Trophoblast cell (in vitro differentiated cells and primary cell): ENCODE data around the gene ERP29.
"Not testable (repeated sequence)": the region's sequence is repeated elsewhere in the genome, so short reads cannot be mapped to it uniquely, and the experiment has no call there.

Experiments
- DNase-seq, 2 donors: peaks; one replicate each; pipeline ENCODE4 v3.0.0-alpha.2; 2016
- H2AFZ ChIP-seq: 2 replicates; pipeline ENCODE4 v1.6.1; 2013; ENCODE audit warnings: low read length, moderate library complexity, mild to moderate bottlenecking; ENCODE audit not compliant: insufficient read depth, poor library complexity
- H2AK5ac ChIP-seq: 2 replicates; pipeline ENCODE4 v1.6.1; 2013; ENCODE audit warnings: mild to moderate bottlenecking, low read length
- H2BK120ac ChIP-seq: 2 replicates; pipeline ENCODE4 v1.6.1; 2013; ENCODE audit warnings: low read length, mild to moderate bottlenecking, moderate library complexity; ENCODE audit not compliant: insufficient read depth, poor library complexity
- H2BK12ac ChIP-seq: 2 replicates; pipeline ENCODE4 v1.6.1; 2013; ENCODE audit warnings: mild to moderate bottlenecking, low read length, moderate library complexity
- H2BK5ac ChIP-seq: 2 replicates; pipeline ENCODE4 v1.6.1; 2013; ENCODE audit warnings: low read length, low read depth, moderate library complexity, mild to moderate bottlenecking; ENCODE audit not compliant: poor library complexity
- H3K14ac ChIP-seq: 2 replicates; pipeline ENCODE4 v1.6.1; 2013; ENCODE audit warnings: mild to moderate bottlenecking, low read length
- H3K18ac ChIP-seq: 2 replicates; pipeline ENCODE4 v1.6.1; 2013; ENCODE audit warnings: mild to moderate bottlenecking, low read length
- H3K23ac ChIP-seq: 2 replicates; pipeline ENCODE4 v1.6.1; 2013; ENCODE audit warnings: low read length
- H3K27ac ChIP-seq: 2 replicates; pipeline ENCODE4 v1.5.1; 2013; ENCODE audit warnings: low read depth, mild to moderate bottlenecking, inconsistent platforms, low read length, moderate library complexity
- H3K27me3 ChIP-seq: 2 replicates; pipeline ENCODE4 v1.6.1; 2013; ENCODE audit warnings: inconsistent platforms, mild to moderate bottlenecking, low read length, moderate library complexity; ENCODE audit not compliant: insufficient read depth
- H3K36me3 ChIP-seq, 2 experiments: 1 replicate in 1 of 2; 2 replicates in 1 of 2; pipeline ENCODE4 v1.6.1; 2013; ENCODE audit warnings: low read length in 2 of 2, mild to moderate bottlenecking in 2 of 2, moderate library complexity in 1 of 2; ENCODE audit not compliant: insufficient read depth in 2 of 2, control insufficient read depth in 1 of 2
- H3K4ac ChIP-seq: 2 replicates; pipeline ENCODE4 v1.6.1; 2013; ENCODE audit warnings: low read depth, mild to moderate bottlenecking, low read length, moderate library complexity
- H3K4me1 ChIP-seq, 2 experiments: 1 replicate in 1 of 2; 2 replicates in 1 of 2; pipeline ENCODE4 v1.6.1; 2013; ENCODE audit warnings: low read length in 2 of 2, mild to moderate bottlenecking in 2 of 2, moderate library complexity in 1 of 2; ENCODE audit not compliant: insufficient read depth in 2 of 2, control insufficient read depth in 1 of 2
- H3K4me2 ChIP-seq: 2 replicates; pipeline ENCODE4 v1.6.1; 2013; ENCODE audit warnings: inconsistent platforms, mild to moderate bottlenecking, low read length, moderate library complexity
- H3K4me3 ChIP-seq: 2 replicates; pipeline ENCODE4 v1.5.1; 2013; ENCODE audit warnings: mild to moderate bottlenecking, low read depth, low read length, inconsistent platforms
- H3K79me1 ChIP-seq: one replicate; pipeline ENCODE4 v1.6.1; 2013; ENCODE audit warnings: low read length
- H3K79me2 ChIP-seq: 2 replicates; pipeline ENCODE4 v1.6.1; 2013; ENCODE audit warnings: low read length, mild to moderate bottlenecking; ENCODE audit not compliant: control insufficient read depth, insufficient read depth, poor library complexity
- H3K9ac ChIP-seq: 2 replicates; pipeline ENCODE4 v1.6.1; 2013; ENCODE audit warnings: mild to moderate bottlenecking, low read length
- H3K9me3 ChIP-seq: 2 replicates; pipeline ENCODE4 v1.6.1; 2013; ENCODE audit warnings: low read depth, mild to moderate bottlenecking, control low read depth, inconsistent platforms, low read length; ENCODE audit not compliant: insufficient read depth
- H4K12ac ChIP-seq: 2 replicates; pipeline ENCODE4 v1.6.1; 2013; ENCODE audit warnings: low read depth, mild to moderate bottlenecking, low read length, moderate library complexity
- H4K8ac ChIP-seq: 2 replicates; pipeline ENCODE4 v1.6.1; 2013; ENCODE audit warnings: low read depth, mild to moderate bottlenecking, low read length, moderate library complexity
- H4K91ac ChIP-seq: one replicate; pipeline ENCODE4 v1.6.1; 2013; ENCODE audit warnings: low read depth, mild to moderate bottlenecking, low read length, moderate library complexity
- WGBS: extraction: QIAGEN DNeasy Blood & Tissue Kit; methylation state at CpG from one replicate; pipeline ENCODE4 v1.1.7; 2013; ENCODE audit warnings: missing lambda C conversion rate; ENCODE audit not compliant: insufficient read length, insufficient coverage; ENCODE audit errors: extremely low coverage; 5-methylcytosine and 5-hydroxymethylcytosine counted together

ERP29 gene

DNA sequence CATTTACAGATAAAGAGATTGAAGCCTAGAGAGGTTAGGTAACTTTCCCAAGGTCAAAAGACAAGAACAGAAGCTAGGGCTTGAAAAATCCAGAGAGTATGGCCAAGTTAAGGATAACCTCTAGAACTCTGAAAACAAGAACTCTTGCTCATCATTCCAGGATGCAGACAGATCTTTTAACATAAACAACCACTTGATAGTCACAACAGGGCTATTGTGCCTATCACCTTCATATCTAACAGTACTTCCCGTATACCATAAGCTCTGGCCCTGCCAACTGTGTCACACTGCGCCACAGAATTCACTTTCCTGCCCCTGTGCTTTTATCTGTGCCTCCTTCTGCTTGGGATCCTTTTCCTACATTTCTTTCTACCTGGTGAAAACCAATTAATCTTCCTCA, 18.2 kb downstream of the ERP29 start:
- H3K27me3 ChIP-seq = no peaks in the 10 kb centered on the region
- no peak overlapping the region for H2BK5ac ChIP-seq
- H3K23ac ChIP-seq = no peak overlapping the region
- H3K9me3 ChIP-seq = no peaks in the 10 kb centered on the region
- H3K4me2 ChIP-seq = no peak overlapping the region
- H3K9ac ChIP-seq = no peak overlapping the region
- no peak overlapping the region for H2BK120ac ChIP-seq
- H3K14ac ChIP-seq = no peak overlapping the region
- no peaks in the 10 kb centered on the region for H3K79me1 ChIP-seq
- H3K27ac ChIP-seq = no peak overlapping the region
- no peak overlapping the region for H3K18ac ChIP-seq
- H3K4ac ChIP-seq = no peak overlapping the region
- no peak for DNase-seq
- peaks cover 11 to 13% of the 10 kb centered on the region in 2 experiments for H3K36me3 ChIP-seq
- H3K79me2 ChIP-seq = no peaks in the 10 kb centered on the region
- no CpG with 5 or more reads among the region's 2 CpGs for WGBS
- H2BK12ac ChIP-seq = no peak overlapping the region
- H3K4me3 ChIP-seq = no peak overlapping the region
- no peak overlapping the region for H2AK5ac ChIP-seq
- no peak overlapping the region for H4K8ac ChIP-seq
- no peak overlapping the region for H4K91ac ChIP-seq
- H3K4me1 ChIP-seq = no peaks in the 10 kb centered on the region
- H4K12ac ChIP-seq = no peak overlapping the region
- no peak overlapping the region for H2AFZ ChIP-seq

DNA sequence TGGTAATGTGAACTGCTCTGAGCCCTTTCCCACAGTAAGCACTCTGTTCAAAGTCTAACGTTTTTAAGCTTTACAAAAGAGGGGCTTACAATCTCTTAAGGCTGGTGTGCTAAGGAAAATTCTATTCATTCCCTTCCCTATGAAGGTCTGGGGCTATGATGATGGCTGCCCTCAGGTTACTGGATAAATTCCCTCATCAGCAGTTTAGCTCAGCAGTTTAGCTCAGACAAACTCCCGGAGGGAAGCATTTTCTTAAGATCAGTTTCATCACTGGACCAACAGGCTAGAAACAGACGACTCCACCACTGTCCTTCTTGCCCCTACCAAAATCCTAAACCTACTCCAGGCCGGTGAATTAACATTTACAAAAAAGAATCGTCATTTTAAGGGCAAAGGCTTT, 19.1 kb downstream of the ERP29 start:
- H3K4me1 ChIP-seq = no peaks in the 10 kb centered on the region
- H2BK5ac ChIP-seq = no peak overlapping the region
- no peak overlapping the region for H4K91ac ChIP-seq
- H3K79me2 ChIP-seq = no peaks in the 10 kb centered on the region
- H3K27me3 ChIP-seq = no peaks in the 10 kb centered on the region
- H3K9me3 ChIP-seq = no peaks in the 10 kb centered on the region
- no peak overlapping the region for H3K18ac ChIP-seq
- DNase-seq = no peak
- no peak overlapping the region for H3K4me3 ChIP-seq
- H3K14ac ChIP-seq = no peak overlapping the region
- no peak overlapping the region for H3K23ac ChIP-seq
- H3K4me2 ChIP-seq = no peak overlapping the region
- no peak overlapping the region for H3K27ac ChIP-seq
- H2BK12ac ChIP-seq = no peak overlapping the region
- no peak overlapping the region for H2AFZ ChIP-seq
- no peak overlapping the region for H2BK120ac ChIP-seq
- no CpG with 5 or more reads among the region's 5 CpGs for WGBS
- H4K8ac ChIP-seq = no peak overlapping the region
- no peak overlapping the region for H2AK5ac ChIP-seq
- no peak overlapping the region for H4K12ac ChIP-seq
- no peak overlapping the region for H3K4ac ChIP-seq
- no peaks in the 10 kb centered on the region for H3K79me1 ChIP-seq
- peaks cover 14 to 17% of the 10 kb centered on the region in 2 experiments for H3K36me3 ChIP-seq
- no peak overlapping the region for H3K9ac ChIP-seq

DNA sequence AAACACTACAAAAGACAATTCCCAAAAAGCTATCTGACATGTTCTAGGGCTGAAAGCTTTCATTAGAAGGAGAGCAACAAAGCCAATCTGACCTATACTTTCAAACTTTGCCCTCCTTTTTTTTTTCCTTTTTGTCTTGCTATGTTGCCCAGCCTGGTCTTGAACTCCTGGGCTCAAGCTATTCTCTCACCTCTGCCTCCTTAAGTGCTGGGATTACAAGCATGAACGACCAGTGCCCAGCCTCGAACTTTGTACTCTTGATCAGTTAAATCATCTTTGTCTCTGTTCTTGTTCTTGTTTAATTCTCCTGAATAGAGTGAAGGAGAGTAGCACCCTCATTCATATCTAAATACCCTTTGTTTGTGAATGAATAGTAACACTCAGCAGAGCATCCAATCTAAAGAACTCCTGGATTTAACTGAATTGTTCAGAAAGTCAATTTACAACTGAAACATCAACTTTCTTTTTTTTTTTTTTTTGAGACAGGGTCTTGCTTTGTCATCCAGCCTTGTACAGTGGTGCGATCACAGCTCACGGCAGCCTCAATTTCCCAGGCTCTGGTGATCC, 22.1 kb downstream of the ERP29 start:
- Histone ChIP-seq H3K79me2 (no peaks in the 10 kb centered on the region), H3K4ac (no peak overlapping the region), H3K9me3 (no peaks in the 10 kb centered on the region)

DNA sequence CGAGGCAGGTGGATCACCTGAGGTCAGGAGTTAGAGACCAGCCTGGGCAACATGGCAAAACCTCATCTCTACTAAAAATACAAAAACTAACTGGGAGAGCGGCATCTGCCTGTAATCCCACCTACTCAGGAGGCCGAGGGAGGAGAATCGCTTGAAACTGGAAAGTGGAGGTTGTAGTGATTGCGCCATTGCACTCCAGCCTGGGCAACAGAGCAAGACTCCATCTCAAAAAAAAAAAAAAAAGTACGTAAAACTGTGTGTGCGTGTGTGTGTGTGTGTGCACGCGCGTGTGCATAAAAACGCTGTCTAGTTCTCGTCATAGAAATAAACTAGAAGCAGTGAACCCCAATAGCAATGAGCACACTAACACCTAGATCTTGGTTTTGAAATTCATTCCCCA, 23.4 kb downstream of the ERP29 start:
- H2BK120ac ChIP-seq, H3K18ac ChIP-seq, H2BK5ac ChIP-seq, H4K91ac ChIP-seq, H2AFZ ChIP-seq, H4K8ac ChIP-seq, H3K4ac ChIP-seq, H3K4me3 ChIP-seq, H3K27me3 ChIP-seq, H3K79me1 ChIP-seq, H3K4me2 ChIP-seq, H3K27ac ChIP-seq, H3K23ac ChIP-seq, H3K9me3 ChIP-seq, H2AK5ac ChIP-seq, H4K12ac ChIP-seq, H3K4me1 ChIP-seq, DNase-seq, H3K79me2 ChIP-seq, H3K9ac ChIP-seq, H2BK12ac ChIP-seq, H3K14ac ChIP-seq: not testable (repeated sequence)
- no CpG with 5 or more reads among the region's 12 CpGs for WGBS
- peaks cover 16 to 19% of the 10 kb centered on the region in 2 experiments for H3K36me3 ChIP-seq

More for the DNA sequence above, 22.1 kb downstream of the ERP29 start:
- no CpG with 5 or more reads among the region's 4 CpGs for WGBS
- Histone ChIP-seq H3K27me3 (no peaks in the 10 kb centered on the region), H2BK120ac (no peak overlapping the region), H2BK12ac (no peak overlapping the region), H3K4me2 (no peak overlapping the region), H4K8ac (no peak overlapping the region), H3K4me3 (no peak overlapping the region), H3K79me1 (no peaks in the 10 kb centered on the region), H3K18ac (no peak overlapping the region), H3K23ac (no peak overlapping the region), H3K27ac (no peak overlapping the region), H2AK5ac (no peak overlapping the region), H4K12ac (no peak overlapping the region), H3K9ac (no peak overlapping the region), H2AFZ (no peak overlapping the region), H3K4me1 (no peaks in the 10 kb centered on the region), H3K36me3 (peaks cover 15 to 19% of the 10 kb centered on the region in 2 experiments), H3K14ac (no peak overlapping the region), H2BK5ac (no peak overlapping the region), H4K91ac (no peak overlapping the region)
- DNase-seq = no peak
